Measurements from ENCODE around the gene FXYD6.

DNA sequence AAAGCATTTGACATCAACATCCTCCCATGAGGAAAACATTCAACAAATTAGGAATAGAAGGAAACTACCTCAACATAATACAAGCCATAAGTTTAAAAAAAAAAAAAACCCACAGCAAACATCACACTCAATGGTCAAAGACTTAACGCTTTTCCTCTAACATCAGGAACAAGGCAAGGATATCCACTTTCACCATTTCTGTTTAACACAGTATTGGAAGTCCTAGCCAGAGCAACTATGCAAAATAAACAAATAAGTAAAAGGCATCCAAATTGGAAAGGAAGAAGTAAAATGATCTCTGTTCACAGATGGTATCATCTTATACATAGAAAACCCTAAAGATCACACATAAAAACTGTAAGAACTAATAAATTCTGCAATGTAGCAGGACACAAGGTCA, 13.1 kb downstream of the FXYD6 start:
- TF ChIP-seq CTCF (IDR thresholded peaks at IDR 0.05) (no peak), POLR2A (IDR thresholded peaks at IDR 0.05) (no peak)

All from Peyer's patch (tissue), 4 donors.